ENCODE results near the gene CAMK1D. TPM values are rescaled to one million over a fixed set of nuclear protein-coding genes. Genes with fewer than 3 reads are reported as not detected.

Gene CAMK1D
- total RNA-seq, 3 donors from 2014 or later (not counting 1 experiment from before 2014, with no cell fraction given), result 44.2 to 56.4 (median 49.7) TPM

- intact Hi-C loops (cut with micrococcal nuclease), result no loop called here
- Histone ChIP-seq H3K27ac (ENCODE audit: low read length) (no peak overlapping the region), H3K4me1 (ENCODE audit: control insufficient read depth, insufficient read depth, low read length) (peaks cover 32% of the 10 kb centered on the region), H3K9me3 (ENCODE audit: control insufficient read depth, insufficient read depth, low read length) (no peaks in the 10 kb centered on the region), H3K27me3 (ENCODE audit: control insufficient read depth, insufficient read depth, low read length) (no peaks in the 10 kb centered on the region), H3K4me3 (ENCODE audit: low read length) (no peak overlapping the region), H3K36me3 (ENCODE audit: control insufficient read depth, insufficient read depth, low read length) (no peaks in the 10 kb centered on the region)
- peaks cover 72 to 77% of the 10 kb centered on the region in 2 donors for H3K4me1 Mint-ChIP-seq
- WGBS (ENCODE audit: insufficient coverage), result 85% methylated on average over 10 of the region's 10 CpGs
- no peak overlapping the region for H3K4me3 Mint-ChIP-seq
- no peak for TF ChIP-seq CTCF (IDR thresholded peaks at IDR 0.05)
- H3K36me3 Mint-ChIP-seq, result no peaks in the 10 kb centered on the region
- no peaks in the 10 kb centered on the region for H3K9me3 Mint-ChIP-seq
- H3K27me3 Mint-ChIP-seq (ENCODE audit: low read depth in 2 of 2), result no peaks in the 10 kb centered on the region
- ATAC-seq (no peak), DNase-seq (no peak)
- H3K27ac Mint-ChIP-seq, result peak overlapping the region in 1 of 2 donors; percentile 29
Measured at GRCh38 chr10:12503311-12503710, 154.0 kb downstream of the CAMK1D start.

GRCh38 chr10:12504176-12504575, 154.8 kb downstream of the CAMK1D start:
- no peaks in the 10 kb centered on the region for H3K36me3 Mint-ChIP-seq
- Histone ChIP-seq H3K9me3 (ENCODE audit: control insufficient read depth, insufficient read depth, low read length) (no peaks in the 10 kb centered on the region), H3K27me3 (ENCODE audit: control insufficient read depth, insufficient read depth, low read length) (no peaks in the 10 kb centered on the region), H3K36me3 (ENCODE audit: control insufficient read depth, insufficient read depth, low read length) (no peaks in the 10 kb centered on the region), H3K4me1 (ENCODE audit: control insufficient read depth, insufficient read depth, low read length) (peaks cover 39% of the 10 kb centered on the region), H3K4me3 (ENCODE audit: low read length) (no peak overlapping the region), H3K27ac (ENCODE audit: low read length) (no peak overlapping the region)
- H3K9me3 Mint-ChIP-seq, result no peaks in the 10 kb centered on the region
- H3K27me3 Mint-ChIP-seq (ENCODE audit: low read depth in 2 of 2), result no peaks in the 10 kb centered on the region
- ATAC-seq (no peak), DNase-seq (no peak)
- no peak overlapping the region for H3K27ac Mint-ChIP-seq
- intact Hi-C loops (cut with micrococcal nuclease), result no loop called here
- H3K4me3 Mint-ChIP-seq, result no peak overlapping the region
- WGBS (ENCODE audit: insufficient coverage), result 90% methylated on average over 11 of the region's 11 CpGs
- H3K4me1 Mint-ChIP-seq, result peaks cover 75 to 80% of the 10 kb centered on the region in 2 donors
- TF ChIP-seq CTCF (IDR thresholded peaks at IDR 0.05), result no peak

GRCh38 chr10:12504628-12505027, 155.3 kb downstream of the CAMK1D start:
- Histone ChIP-seq H3K4me1 (ENCODE audit: control insufficient read depth, insufficient read depth, low read length) (peaks cover 43% of the 10 kb centered on the region), H3K27ac (ENCODE audit: low read length) (no peak overlapping the region), H3K27me3 (ENCODE audit: control insufficient read depth, insufficient read depth, low read length) (no peaks in the 10 kb centered on the region), H3K9me3 (ENCODE audit: control insufficient read depth, insufficient read depth, low read length) (no peaks in the 10 kb centered on the region), H3K4me3 (ENCODE audit: low read length) (no peak overlapping the region), H3K36me3 (ENCODE audit: control insufficient read depth, insufficient read depth, low read length) (no peaks in the 10 kb centered on the region)
- Mint-ChIP-seq H3K4me1 (peaks cover 75 to 78% of the 10 kb centered on the region in 2 donors), H3K9me3 (no peaks in the 10 kb centered on the region), H3K27me3 (ENCODE audit: low read depth in 2 of 2) (no peaks in the 10 kb centered on the region), H3K27ac (no peak overlapping the region), H3K4me3 (no peak overlapping the region), H3K36me3 (no peaks in the 10 kb centered on the region)
- intact Hi-C loops (cut with micrococcal nuclease), result no loop called here
- DNase-seq (no peak), ATAC-seq (no peak)
- no peak for TF ChIP-seq CTCF (IDR thresholded peaks at IDR 0.05)
- 96% methylated on average over 10 of the region's 10 CpGs for WGBS (ENCODE audit: insufficient coverage)

- no peak overlapping the region for H3K4me3 Mint-ChIP-seq
- DNase-seq, result no peak
- no peaks in the 10 kb centered on the region for H3K27me3 ChIP-seq (ENCODE audit: control insufficient read depth, insufficient read depth, low read length)
- H3K36me3 Mint-ChIP-seq, result no peaks in the 10 kb centered on the region
- H3K27me3 Mint-ChIP-seq (ENCODE audit: low read depth in 2 of 2), result no peaks in the 10 kb centered on the region
- H3K4me1 ChIP-seq (ENCODE audit: control insufficient read depth, insufficient read depth, low read length), result peaks cover 48% of the 10 kb centered on the region
- H3K9me3 ChIP-seq (ENCODE audit: control insufficient read depth, insufficient read depth, low read length), result no peaks in the 10 kb centered on the region
- TF ChIP-seq CTCF (IDR thresholded peaks at IDR 0.05), result no peak
- intact Hi-C loops (cut with micrococcal nuclease), result no loop called here
- H3K36me3 ChIP-seq (ENCODE audit: control insufficient read depth, insufficient read depth, low read length), result no peaks in the 10 kb centered on the region
- no peaks in the 10 kb centered on the region for H3K9me3 Mint-ChIP-seq
- H3K4me1 Mint-ChIP-seq, result peaks cover 77 to 80% of the 10 kb centered on the region in 2 donors
- H3K4me3 ChIP-seq (ENCODE audit: low read length), result no peak overlapping the region
- 95% methylated on average over 5 of the region's 6 CpGs for WGBS (ENCODE audit: insufficient coverage)
- ATAC-seq, result no peak
- no peak overlapping the region for H3K27ac ChIP-seq (ENCODE audit: low read length)
- H3K27ac Mint-ChIP-seq, result peak overlapping the region in 1 of 2 donors; percentile 13
Measured at GRCh38 chr10:12505683-12506082, 156.3 kb downstream of the CAMK1D start.
